GM23248 (cell line): Measurements from ENCODE around the gene RASSF8.

ENCODE experiments used
- EZH2 ChIP-seq: fragments of 200-600 bp; sonication (generic); IDR thresholded peaks from 2 replicates; pipeline ENCODE4 v1.6.1; 2018; ENCODE audit warnings: antibody characterized with exemption, mild to moderate bottlenecking; ENCODE audit not compliant: insufficient read depth, poor library complexity, severe bottlenecking
- EZH2phosphoT487 ChIP-seq: fragments of 200-600 bp; sonication (generic); IDR thresholded peaks from 2 replicates; pipeline ENCODE4 v1.6.1; 2018; ENCODE audit warnings: antibody characterized with exemption, moderate library complexity, mild to moderate bottlenecking, low read depth; ENCODE audit not compliant: insufficient read depth

- no peak for TF ChIP-seq EZH2phosphoT487
- TF ChIP-seq EZH2: no peak
Measured at GRCh38 chr12:25980035-25980434, 21.6 kb downstream of the RASSF8 start.
